ENCODE measurements around the gene STK33.

DNA sequence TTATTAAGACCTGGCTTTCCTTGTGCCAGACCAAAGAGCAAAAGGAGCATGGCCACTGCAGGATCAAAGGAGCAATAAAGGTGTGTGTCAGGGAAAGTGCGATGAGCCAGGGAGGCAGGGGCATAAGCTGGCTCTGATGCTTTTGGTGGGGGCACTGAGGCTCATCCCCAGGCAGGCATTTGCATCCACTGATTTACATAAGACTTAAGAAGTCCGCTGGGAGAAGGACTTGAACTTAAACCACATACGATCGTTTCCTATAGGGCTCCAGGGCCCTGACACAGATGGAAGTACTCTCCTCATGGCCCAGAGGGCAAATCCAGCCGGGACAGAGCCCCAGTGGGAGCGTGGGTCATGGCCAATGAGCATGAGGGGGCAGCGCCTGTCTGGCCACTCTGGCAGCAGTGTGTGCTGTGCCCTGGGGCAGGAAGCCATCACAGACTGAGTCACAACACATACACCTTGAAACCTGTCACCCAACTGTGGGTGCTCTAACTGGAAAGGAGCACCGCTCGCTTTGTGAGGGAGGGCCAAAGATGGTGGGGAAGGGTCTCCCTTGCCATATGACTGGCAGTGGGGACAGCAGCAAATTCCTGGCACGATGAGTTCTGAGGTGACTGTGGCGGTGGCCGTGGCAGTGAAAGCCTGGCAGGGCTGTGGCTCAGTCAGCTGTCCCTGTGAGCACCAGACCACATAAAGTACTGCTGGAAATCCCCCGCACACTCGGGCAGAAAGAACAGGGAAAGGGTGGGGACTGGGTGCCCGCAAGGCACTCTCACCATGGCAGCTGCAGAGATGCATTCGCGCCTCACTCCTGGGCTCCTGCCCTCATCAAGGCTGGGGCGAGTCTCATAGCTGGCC lies 251.0 kb downstream of the STK33 start:
- TF ChIP-seq MXI1 (IDR thresholded peaks at IDR 0.05; ENCODE audit: low read depth, low read length) (no peak), FOXJ3 (CRISPR knock-in tag; IDR thresholded peaks at IDR 0.05) (no peak), RAD21 (IDR thresholded peaks at IDR 0.05; ENCODE audit: low read length) (no peak), POLR2AphosphoS5 (IDR thresholded peaks at IDR 0.05; ENCODE audit: low read depth, low read length) (no peak), JUND (IDR thresholded peaks at IDR 0.05) (no peak), FOXM1 (IDR thresholded peaks at IDR 0.05; ENCODE audit: low read depth) (no peak), TEAD4 (IDR thresholded peaks at IDR 0.05; ENCODE audit: borderline replicate concordance, insufficient read depth) (no peak), TAF1 (IDR thresholded peaks at IDR 0.05; ENCODE audit: borderline replicate concordance, low read depth, low read length) (no peak)
- TF ChIP-seq, protein P1, sequence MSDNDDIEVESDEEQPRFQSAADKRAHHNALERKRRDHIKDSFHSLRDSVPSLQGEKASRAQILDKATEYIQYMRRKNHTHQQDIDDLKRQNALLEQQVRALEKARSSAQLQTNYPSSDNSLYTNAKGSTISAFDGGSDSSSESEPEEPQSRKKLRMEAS (IDR thresholded peaks at IDR 0.05; ENCODE audit: low read depth): no peak
- TF ChIP-seq, protein P2, sequence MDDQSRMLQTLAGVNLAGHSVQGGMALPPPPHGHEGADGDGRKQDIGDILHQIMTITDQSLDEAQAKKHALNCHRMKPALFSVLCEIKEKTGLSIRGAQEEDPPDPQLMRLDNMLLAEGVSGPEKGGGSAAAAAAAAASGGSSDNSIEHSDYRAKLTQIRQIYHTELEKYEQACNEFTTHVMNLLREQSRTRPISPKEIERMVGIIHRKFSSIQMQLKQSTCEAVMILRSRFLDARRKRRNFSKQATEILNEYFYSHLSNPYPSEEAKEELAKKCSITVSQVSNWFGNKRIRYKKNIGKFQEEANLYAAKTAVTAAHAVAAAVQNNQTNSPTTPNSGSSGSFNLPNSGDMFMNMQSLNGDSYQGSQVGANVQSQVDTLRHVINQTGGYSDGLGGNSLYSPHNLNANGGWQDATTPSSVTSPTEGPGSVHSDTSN (IDR thresholded peaks at IDR 0.05): no peak
- TF ChIP-seq, protein P3, sequence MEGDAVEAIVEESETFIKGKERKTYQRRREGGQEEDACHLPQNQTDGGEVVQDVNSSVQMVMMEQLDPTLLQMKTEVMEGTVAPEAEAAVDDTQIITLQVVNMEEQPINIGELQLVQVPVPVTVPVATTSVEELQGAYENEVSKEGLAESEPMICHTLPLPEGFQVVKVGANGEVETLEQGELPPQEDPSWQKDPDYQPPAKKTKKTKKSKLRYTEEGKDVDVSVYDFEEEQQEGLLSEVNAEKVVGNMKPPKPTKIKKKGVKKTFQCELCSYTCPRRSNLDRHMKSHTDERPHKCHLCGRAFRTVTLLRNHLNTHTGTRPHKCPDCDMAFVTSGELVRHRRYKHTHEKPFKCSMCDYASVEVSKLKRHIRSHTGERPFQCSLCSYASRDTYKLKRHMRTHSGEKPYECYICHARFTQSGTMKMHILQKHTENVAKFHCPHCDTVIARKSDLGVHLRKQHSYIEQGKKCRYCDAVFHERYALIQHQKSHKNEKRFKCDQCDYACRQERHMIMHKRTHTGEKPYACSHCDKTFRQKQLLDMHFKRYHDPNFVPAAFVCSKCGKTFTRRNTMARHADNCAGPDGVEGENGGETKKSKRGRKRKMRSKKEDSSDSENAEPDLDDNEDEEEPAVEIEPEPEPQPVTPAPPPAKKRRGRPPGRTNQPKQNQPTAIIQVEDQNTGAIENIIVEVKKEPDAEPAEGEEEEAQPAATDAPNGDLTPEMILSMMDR (IDR thresholded peaks at IDR 0.05): no peak
- TF ChIP-seq, protein P4, sequence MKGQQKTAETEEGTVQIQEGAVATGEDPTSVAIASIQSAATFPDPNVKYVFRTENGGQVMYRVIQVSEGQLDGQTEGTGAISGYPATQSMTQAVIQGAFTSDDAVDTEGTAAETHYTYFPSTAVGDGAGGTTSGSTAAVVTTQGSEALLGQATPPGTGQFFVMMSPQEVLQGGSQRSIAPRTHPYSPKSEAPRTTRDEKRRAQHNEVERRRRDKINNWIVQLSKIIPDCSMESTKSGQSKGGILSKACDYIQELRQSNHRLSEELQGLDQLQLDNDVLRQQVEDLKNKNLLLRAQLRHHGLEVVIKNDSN (IDR thresholded peaks at IDR 0.05; ENCODE audit: borderline replicate concordance, low read depth): no peak
